Left renal cortex interstitium (tissue), 4 donors: Measurements from ENCODE around the gene MCAT. TPM values are rescaled to one million over a fixed set of nuclear protein-coding genes. Genes with fewer than 3 reads are reported as not detected.

Source experiments
- DNase-seq, 4 donors: peaks; one replicate each; pipeline ENCODE4 v3.0.0-alpha.2; 2013; ENCODE audit warnings: low read depth in 4 of 4, low spot score in 2 of 4, missing footprints in 1 of 4
- polyA plus RNA-seq, 4 donors: library from polyadenylated mRNA; unstranded; fragments of 120-200 nt; gene quantifications; one replicate each; pipeline ENCODE4 v1.2.1, GENCODE V29; 2013; ENCODE audit not compliant: insufficient read length in 4 of 4

The MCAT gene, protein sequence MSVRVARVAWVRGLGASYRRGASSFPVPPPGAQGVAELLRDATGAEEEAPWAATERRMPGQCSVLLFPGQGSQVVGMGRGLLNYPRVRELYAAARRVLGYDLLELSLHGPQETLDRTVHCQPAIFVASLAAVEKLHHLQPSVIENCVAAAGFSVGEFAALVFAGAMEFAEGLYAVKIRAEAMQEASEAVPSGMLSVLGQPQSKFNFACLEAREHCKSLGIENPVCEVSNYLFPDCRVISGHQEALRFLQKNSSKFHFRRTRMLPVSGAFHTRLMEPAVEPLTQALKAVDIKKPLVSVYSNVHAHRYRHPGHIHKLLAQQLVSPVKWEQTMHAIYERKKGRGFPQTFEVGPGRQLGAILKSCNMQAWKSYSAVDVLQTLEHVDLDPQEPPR
- 10 to 100 TPM; 19.8 to 28.3 (median 24.9) TPM for polyA plus RNA-seq

DNA sequence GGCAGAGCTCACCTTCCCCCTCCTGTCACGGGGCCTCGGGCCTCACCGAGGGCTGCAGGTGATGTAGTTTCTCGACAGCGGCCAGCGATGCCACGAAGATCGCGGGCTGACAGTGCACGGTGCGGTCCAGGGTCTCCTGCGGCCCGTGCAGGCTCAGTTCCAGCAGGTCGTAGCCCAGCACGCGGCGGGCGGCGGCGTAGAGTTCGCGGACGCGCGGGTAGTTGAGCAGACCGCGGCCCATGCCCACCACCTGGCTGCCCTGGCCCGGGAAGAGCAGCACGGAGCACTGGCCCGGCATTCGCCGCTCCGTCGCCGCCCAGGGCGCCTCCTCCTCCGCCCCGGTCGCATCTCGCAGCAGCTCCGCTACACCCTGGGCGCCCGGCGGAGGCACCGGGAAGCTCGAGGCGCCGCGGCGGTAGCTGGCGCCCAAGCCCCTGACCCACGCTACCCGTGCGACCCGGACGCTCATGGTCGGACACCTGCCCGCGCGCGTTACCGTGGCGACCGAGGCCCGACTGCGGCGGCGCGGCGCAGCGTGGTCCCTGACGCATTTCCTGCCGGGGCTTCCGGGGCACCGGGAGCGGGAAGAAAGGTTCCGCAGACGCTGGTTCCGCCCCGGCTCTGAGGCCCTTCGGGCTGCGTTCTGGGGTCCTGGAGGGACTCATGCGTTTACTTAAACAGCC, at the start of gene MCAT:
Gene MCAT (minus strand): TSS at position 519 of the 683 bp plus-strand sequence. CDS start 50 bp downstream, at position 469.
- peak; percentile 59 to 75 (median 66) for DNase-seq

DNA sequence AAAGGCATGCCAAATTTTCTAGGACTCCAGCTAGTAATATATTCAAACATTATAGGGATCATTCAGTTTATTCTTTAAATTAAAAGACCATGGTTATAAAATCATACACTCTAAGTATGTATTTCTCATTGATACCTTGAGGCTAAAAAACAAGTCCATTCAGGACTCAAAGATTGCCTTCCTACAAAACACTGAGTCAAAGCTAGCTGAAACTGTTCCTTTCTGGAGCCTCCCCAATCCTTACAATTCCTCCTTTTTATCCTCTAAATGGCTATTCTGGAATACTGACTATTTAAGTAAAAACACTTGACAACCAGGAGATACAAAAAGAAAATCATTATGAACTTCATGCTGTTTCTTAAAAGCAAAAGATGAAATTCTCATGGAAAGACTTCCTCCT, 48.6 kb upstream of the MCAT start:
- DNase-seq, result no peak

DNA sequence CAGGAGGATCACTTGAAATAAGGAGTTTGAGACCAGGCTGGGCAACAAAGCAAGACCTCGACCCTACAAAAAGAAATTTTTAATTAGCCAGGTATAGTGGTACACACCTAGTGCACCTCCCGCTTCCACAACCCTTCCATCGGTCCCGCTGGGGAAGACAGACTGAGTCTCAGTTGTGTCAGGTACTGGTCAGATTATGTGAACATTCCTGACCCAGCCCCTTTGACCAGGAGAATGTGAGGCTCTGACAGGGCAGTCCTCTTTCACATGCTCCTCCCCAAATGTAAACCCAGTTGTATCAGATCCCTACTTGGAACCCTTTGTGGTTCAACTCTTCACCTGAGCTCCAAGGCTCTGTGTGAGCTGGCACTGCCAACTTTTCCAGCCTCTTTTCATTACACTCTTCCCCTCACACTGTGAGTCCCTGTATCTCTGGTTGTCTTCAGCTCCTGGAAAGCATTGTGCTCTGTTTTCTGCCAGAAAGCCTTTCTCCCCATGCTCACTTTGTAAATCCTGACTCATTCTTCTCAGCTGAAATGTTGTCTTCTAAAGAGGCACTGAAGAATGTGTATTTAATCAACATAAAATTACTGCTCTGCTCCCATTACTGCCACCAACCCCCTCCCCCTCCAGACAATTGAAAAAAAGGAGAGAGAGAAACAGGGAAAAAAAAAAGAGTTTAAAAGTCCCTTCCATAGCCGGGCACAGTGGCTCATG, 45.8 kb upstream of the MCAT start:
- DNase-seq, result no peak

DNA sequence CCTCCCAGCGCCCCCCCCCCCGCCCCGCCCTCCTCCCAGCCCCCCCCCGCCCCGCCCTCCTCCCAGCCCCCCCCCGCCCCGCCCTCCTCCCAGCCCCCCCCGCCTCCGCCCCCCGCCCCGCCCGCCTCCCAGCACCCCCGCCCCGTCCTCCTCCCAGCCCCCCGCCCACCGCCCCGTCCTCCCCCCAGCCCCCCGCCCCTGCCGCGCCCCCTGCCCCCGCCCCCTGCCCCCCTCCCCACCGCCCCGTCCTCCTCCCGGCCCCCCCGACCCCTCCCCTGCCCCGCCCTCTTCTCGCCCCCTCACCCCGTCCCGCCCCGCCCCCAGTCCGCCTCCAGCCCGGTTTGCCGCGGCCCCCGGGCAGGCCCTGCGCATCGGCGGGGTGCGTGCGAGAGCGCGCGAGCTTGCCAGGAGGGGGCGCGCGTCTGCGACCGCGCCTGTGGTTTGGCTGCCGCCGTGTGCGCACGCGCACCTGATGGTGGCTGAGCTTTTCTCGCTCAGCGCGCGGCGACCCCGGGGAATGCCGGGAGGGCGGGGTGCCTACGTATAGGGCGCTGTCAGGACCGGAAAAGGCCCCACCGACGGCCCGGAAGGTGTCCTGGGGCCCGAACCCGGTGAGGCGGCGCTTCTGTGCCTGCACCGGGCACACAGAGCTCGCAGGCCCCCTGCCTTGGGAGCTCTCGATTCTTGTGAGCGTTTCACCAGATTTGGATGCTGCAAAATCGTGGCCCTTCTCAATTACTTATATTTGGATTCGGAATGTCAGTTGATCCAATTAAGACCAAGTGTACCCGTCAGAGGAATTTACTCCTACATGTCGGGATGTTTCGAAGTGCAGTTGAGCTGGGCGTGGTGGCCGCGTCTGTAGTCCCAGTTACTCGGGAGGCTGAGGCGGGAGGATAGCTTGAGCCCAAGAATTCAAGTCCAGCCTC, 44.2 kb upstream of the MCAT start:
- DNase-seq, result peak; percentile 75 to 95 (median 90)

DNA sequence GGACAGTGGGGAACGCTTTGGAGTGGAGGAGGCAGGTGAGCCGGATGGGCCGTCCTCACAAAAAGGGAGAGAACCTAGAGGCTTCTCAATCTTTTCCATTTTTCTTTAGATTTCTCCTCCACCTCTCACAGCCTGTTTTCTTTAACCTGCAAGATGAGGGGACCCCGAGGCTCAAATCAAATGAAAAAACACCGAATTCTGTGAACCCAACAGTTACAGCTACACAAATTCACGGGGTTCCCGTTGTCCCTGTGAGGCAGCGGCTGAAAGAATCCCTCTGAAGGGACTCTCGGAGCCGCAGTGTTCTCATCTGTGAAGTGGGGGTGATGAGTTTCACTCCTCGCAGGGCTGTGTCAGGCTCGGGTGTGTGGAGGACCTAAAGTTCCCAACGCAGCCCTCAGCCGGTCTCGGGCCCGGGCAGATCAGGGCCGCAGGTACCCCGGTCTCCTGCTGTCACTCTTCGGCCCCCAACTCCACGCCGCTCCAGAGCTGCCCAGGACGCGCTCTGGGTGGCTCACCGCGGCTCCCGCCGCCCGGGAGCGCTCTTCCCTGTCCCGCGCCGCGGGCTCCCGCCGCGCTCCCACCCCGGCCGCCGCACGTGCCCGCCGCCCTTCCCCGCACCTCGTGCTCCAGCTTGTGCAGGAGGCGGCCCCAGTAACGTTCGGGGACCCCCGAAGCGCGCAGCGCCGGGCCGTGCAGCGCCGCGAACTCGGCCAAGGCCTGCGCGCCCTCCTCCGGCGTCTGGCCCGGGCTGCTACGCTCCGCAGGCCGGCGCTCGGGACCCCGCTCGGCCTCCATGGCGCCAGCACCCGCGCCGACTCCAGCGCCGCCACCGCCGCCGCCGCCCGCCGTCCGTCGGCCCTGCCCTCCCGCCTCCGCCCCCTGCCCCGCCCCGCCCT, 43.3 kb upstream of the MCAT start, which contains the start of gene TTLL12:
Gene TTLL12 (minus strand): TSS at position 863 of the 899 bp plus-strand sequence. CDS start 65 bp downstream, at position 798.
- no peak for DNase-seq

DNA sequence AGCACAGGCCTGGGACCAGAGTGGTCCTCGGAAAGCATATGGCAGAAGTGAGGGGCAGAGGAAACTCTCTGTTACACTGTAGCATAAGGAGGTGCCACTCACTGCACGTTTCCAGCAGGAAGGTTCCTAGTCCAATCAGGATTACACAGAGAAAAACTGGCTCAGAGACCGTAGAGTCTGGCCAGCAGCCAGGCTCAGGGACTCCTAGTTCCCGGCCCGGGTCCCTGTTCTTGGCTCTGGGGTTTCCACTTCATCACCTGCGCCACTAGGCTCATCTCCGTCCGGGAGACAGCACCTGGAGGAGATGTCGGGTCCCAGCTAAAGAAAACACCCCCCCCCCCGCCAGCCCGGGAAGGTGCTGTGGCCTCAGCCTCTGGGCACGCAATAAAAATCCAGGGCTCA, 42.7 kb upstream of the MCAT start:
- no peak for DNase-seq

DNA sequence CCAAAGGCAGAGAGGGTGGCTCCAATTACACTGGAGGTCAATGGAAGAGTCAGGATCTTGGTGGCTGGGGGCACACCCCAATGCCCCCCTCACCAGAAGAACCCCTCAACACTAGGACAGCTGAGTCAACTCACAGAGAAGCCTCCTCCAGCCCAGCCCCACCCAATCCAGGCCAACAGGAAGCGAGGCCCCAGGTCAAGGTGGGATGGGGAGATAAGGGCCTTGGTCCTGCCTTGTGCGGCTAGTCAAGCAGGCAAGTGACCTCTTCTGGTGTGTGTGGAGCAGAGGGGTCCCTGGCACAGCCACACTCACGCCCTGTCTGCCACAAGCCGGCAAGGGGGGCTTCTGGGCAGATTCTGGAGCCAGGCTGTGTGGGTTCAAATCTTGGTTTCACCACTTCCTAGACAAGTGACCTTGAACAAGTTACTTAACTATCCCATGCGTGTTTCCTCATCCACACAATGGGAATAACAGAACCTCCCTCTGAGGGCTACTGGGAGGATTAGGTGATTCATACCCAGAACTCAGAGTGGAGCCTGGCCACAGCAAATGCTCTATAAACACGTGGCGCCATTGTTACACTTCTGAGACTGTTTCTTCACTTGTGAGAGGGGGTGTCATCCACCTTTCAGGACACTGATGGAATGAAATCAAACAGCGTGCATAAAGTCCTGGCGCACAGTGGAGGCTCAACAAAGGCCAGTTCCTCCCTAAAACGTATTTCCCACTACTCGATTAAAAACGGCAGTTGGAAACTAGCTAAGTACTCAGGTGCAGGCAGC, 40.5 kb upstream of the MCAT start:
- DNase-seq, result no peak

DNA sequence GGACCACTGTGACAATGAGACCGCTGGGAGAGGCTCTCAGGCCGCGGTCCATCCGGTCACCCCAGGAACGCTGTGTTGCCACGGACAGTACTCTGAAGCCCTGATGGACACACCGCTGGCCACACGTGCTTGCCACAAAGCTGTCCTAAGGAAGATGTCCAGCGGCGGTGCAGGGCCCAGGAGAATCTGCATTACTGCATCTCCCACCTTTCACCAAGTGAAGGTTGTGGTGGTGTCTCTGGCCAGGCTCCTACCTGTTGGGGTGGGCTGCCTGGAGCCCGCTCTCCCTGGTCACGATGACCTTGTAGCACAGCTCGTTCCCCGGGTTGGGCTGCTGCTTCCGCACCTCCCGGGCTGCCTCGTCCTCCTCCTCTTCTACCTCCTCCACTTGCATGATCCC, 39.5 kb upstream of the MCAT start:
- DNase-seq, result no peak

DNA sequence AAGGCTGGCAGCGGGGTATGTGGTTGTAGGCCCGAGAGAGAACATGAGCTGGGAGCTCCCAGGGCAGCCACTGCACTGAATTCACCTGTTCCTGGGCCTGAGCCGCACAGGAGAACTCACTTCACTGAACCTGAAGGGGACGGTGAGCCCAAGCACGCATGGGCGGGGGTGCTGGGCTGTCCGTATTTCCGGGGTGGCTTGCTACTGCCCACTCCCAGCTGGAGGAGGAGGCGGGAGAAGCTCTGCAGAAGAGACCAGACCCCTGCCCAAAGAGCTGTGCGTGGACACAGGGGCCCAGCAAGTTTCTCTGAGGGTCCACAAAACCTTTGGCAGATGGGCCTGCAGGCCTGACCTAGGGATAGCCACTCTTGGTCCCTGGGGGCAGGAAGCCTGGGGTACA, 38.9 kb upstream of the MCAT start:
- DNase-seq, result no peak

DNA sequence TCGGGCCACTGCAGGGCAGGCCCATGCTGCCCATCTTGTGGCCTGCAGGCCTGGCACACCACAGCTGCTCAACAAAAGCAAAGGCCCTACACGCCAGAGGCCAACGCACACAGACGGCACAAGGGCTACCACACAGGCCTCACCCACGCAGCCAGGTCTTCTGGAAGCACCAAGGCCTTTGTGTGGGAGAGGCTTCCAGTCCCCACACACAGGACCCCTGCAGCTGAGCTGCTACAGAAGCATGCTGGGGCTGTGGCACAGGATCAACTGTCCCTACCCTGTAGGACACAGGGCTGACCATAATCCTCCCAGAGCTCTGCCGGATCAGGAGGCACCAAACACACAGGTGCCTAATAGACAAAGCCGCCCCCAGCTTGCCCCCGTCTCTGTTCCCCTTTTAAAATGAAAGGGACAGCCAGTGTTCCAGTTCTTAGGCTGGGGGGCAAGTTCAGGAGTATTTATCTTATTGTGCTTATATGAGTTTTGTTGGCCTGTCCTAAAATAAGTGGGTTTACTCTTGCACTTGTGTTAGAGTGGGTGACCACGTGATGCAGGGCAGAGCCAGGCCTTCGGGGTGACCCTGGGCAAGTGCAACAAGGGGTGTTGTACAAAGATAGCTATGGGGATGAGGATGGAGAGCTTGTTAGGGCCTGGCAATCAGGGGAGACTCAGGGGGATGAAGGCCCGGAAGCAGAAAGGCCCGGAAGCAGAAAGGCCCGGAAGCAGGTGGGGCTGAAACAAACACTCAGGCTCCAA, 38.3 kb upstream of the MCAT start:
- no peak for DNase-seq

DNA sequence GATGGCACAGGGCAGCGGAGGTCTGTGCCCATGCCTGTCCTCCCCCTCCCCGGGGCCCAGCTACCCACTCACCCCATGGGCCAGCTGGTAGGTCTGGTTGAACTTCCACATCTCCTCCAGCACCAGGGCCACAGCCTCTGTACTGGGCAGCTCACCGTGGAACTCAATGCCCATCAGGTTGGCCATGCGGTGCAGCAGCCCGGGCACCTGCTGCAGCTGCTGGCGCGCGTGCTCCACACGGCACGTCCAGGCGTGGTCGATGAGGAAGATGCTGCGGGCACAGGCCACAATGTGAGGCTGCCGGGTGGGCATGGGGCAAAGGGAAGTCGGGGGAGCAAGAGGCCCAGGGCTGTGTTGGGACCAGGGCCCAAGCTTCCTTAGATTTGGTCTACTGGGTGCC, 37.5 kb upstream of the MCAT start:
- DNase-seq, result no peak

DNA sequence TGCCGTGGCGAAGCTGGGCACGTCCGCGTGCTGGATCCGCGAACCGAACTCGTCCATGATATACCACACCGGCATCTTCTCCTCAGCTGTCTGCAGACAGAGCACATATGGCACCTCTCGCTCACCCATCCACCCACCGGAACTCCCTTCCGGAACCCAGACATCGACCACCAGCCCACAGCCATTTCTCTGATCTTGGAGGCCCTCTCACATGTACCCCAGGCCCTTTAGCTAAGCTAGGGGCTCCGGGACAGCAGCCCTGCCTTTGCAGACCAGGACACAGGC, 36.7 kb upstream of the MCAT start:
- no peak for DNase-seq

DNA sequence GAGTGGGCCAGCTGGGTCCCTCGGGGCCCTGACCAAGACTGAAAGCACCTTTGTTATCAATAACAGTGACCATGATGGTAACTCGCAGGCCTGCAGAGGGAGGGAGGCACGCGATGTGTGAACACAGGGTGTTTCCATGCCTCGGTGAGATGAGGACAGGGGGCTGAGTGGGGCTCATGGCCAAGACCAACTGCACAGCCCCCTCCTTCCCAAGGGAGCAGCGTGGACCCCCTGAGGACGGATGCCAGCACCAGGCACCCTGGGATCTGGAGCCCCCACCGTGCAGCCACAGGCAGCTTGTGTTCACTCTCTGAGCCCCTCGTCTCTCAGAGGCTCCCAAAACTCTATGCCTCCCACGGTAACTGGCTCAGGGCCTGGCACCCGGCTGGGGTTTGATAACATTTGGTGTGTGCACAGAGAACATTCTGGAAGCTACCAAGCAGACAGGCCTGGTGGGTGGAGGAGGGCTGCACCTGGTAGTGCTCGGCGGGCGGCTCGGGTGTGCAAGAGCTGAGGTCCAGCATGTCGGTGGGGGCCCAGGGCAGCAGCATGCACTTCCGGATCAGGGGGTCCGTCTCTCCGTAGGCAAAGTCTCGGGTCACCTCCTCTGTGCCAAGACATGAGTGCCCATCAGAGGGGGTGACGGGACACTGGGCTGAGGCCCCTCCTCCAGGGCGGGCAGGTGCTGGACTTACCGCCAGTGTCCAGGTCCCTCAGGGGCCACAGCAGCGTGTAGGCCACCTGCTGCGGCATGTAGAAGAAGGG, 36.1 kb upstream of the MCAT start:
- no peak for DNase-seq

DNA sequence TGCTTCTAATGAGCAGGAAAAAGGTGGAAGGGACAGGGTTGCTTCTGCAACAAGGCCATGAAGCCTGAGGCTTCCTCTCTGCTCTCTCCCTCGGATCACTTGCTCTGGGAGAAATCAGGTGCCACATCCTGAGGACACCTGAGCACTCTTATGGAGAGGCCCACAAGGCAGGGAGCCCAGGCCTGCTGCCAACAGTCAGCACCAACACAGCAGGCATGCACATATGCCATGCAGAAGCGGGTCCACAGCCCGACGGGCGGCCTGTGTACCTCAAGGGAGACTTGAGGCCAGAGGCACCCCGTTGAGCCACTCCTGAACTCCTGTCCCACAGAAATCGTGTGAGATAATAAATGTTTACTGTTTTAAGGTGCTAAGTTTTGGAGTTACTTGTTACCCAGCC, 34.3 kb upstream of the MCAT start:
- DNase-seq, result no peak

DNA sequence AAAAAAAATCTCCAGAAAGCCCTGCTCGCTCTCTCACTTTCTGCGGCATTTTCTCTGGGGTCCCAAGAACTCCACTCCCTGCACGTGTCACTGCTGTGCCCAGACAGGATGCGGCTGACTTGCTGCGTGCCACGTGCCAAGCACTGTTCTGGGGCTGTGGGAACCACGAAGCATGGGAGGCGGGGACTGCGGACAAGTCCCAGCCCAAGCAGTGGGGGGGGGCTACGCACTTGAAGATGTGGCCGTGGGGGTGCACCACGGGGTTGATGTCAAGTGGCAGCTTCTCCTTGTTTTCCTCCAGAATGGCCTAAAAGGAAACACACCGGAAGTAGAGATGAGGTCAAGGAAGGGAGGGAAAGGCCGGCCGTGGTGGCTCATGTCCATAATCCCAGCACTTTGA, 32.9 kb upstream of the MCAT start:
- DNase-seq, result no peak

DNA sequence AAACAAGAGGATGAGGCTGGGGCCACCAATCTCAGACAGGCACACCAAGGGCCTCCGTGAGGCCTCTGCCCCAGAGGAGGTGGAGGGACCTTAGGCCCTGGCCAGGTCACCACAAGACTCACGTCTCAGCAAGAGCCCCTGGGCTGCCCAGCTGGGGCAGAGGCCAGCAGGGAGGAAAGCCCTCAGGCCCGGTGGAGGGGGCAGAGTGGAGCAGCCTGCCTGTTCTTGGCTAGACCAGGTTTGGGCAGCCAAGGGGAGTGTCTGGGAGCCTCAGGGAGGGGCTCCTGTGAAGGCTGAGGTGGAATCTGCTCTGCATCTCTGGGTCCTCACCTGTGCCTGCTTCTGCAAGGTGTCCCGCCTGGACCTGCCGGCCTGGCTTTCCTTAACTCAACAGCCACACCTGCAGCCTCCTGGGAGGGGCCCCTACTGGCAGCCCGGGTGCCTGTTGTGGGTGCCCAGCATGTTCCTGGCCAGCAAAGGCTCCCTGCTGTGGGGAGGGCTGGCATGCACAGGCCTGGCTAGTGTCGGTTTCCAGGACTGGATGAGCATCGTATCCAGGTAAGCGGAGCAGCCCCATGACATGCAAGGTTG, 31.8 kb upstream of the MCAT start:
- no peak for DNase-seq
